Calu3 (cell line): ENCODE data around the gene PLCD3. TPM values are rescaled to one million over a fixed set of nuclear protein-coding genes. Genes with fewer than 3 reads are reported as not detected.

Experiments used
- BruUV-seq: library from RNA; stranded (reverse); fragments of 400-500 nt; replicated peaks from 2 replicates; lab custom pipeline; 2021; lab: Mats Ljungman, UMichigan
- CTCF ChIA-PET: fragments of 300-600 bp; sonication (Branson Sonifier 250); formaldehyde crosslinking; loops from one replicate; lab custom pipeline; 2022; ENCODE audit warnings: antibody characterized with exemption; lab: Charles Lee
- DNase-seq: peaks from one replicate; pipeline ENCODE4 v3.0.0; 2022
- H3K27ac Mint-ChIP-seq: one replicate; pipeline ENCODE4 v1.8.0; 2022; ENCODE audit warnings: mixed read lengths; ENCODE audit not compliant: unreplicated experiment
- H3K27me3 Mint-ChIP-seq: one replicate; pipeline ENCODE4 v1.8.0; 2022; ENCODE audit warnings: mixed read lengths; ENCODE audit not compliant: unreplicated experiment
- H3K36me3 Mint-ChIP-seq: one replicate; pipeline ENCODE4 v1.8.0; 2022; ENCODE audit warnings: mild to moderate bottlenecking, moderate library complexity, mixed read lengths; ENCODE audit not compliant: insufficient read depth, unreplicated experiment
- H3K4me1 Mint-ChIP-seq: one replicate; pipeline ENCODE4 v1.8.0; 2022; ENCODE audit warnings: mild to moderate bottlenecking, low read depth, mixed read lengths; ENCODE audit not compliant: unreplicated experiment
- H3K4me3 Mint-ChIP-seq: one replicate; pipeline ENCODE4 v1.8.0; 2022; ENCODE audit warnings: mild to moderate bottlenecking, low read depth, moderate library complexity, mixed read lengths; ENCODE audit not compliant: unreplicated experiment
- H3K9me3 Mint-ChIP-seq: one replicate; pipeline ENCODE4 v1.8.0; 2022; ENCODE audit warnings: low read depth, mixed read lengths; ENCODE audit not compliant: unreplicated experiment
- intact Hi-C: fragments of 100-400 bp; cut with micrococcal nuclease; formaldehyde crosslinking; loops from one replicate; pipeline ENCODE4 v1.10.0; 2022; ENCODE audit not compliant: unreplicated experiment
- total RNA-seq: library from RNA; stranded (reverse); gene quantifications from 2 replicates; pipeline ENCODE4 v1.2.3, GENCODE V29; 2022
- TF ChIP-seq, protein P1 (sequence below): fragments of 200-600 bp; IDR thresholded peaks from one replicate; pipeline ENCODE4 v1.8.0; 2022; ENCODE audit warnings: antibody characterized with exemption; ENCODE audit not compliant: unreplicated experiment

The PLCD3 gene
- total RNA-seq, 1 experiment from 2014 or later: 34.4 TPM

- Mint-ChIP-seq H3K9me3 (peaks cover 3% of the 10 kb centered on the region), H3K4me1 (peaks cover 31% of the 10 kb centered on the region), H3K4me3 (peak overlapping the region; percentile 15), H3K27me3 (no peaks in the 10 kb centered on the region), H3K27ac (peak overlapping the region; percentile 58), H3K36me3 (peaks cover 90% of the 10 kb centered on the region)
- TF ChIP-seq, protein P1, sequence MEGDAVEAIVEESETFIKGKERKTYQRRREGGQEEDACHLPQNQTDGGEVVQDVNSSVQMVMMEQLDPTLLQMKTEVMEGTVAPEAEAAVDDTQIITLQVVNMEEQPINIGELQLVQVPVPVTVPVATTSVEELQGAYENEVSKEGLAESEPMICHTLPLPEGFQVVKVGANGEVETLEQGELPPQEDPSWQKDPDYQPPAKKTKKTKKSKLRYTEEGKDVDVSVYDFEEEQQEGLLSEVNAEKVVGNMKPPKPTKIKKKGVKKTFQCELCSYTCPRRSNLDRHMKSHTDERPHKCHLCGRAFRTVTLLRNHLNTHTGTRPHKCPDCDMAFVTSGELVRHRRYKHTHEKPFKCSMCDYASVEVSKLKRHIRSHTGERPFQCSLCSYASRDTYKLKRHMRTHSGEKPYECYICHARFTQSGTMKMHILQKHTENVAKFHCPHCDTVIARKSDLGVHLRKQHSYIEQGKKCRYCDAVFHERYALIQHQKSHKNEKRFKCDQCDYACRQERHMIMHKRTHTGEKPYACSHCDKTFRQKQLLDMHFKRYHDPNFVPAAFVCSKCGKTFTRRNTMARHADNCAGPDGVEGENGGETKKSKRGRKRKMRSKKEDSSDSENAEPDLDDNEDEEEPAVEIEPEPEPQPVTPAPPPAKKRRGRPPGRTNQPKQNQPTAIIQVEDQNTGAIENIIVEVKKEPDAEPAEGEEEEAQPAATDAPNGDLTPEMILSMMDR: no peak
- DNase-seq: no peak
- BruUV-seq: no TSS peak
- intact Hi-C loops: no loop called here
- CTCF ChIA-PET: interaction anchor here (0.7 to 1.2 kb wide), 2 partner anchors 42 to 56 kb away, joined by 4 to 7 read pairs; partner anchors contain the start of gene ACBD4
Measured at GRCh38 chr17:45093444-45094110, 38.7 kb downstream of the PLCD3 start.

DNA sequence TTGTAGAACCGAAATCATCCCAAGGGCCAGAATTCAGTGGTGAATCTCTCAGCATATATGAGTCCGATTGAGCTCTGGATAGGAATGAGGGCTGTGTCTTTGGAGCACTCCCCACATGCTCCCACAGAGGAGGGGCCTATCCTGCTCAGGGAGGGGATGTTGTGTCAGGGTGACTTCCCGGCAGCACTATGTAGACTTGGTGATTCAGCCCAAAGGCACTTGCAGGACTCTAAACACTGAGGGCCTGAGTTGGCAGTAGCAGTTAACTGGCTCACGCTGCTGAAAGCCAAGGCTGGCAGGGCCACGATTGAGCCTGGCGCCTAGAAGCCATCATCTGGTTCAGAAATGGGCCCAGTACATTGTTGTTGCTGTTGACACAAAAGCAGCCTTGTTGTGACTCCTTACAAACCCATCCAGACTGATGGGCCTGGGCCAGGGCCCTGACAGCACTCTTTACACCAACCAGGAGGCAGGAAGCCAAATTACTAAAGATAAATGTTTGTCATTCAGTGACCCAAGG, 39.3 kb downstream of the PLCD3 start:
- TF ChIP-seq, protein P1: no peak
- CTCF ChIA-PET: interaction anchor here (0.5 to 1.2 kb wide), 3 partner anchors 41 to 172 kb away, joined by 3 to 7 read pairs (median 4); partner anchors contain the start of gene ACBD4
- H3K9me3 Mint-ChIP-seq: peaks cover 3% of the 10 kb centered on the region
- intact Hi-C loops: no loop called here
- H3K4me1 Mint-ChIP-seq: peaks cover 31% of the 10 kb centered on the region
- H3K4me3 Mint-ChIP-seq: peak overlapping the region; percentile 15
- H3K27ac Mint-ChIP-seq: peak overlapping the region; percentile 58
- no peaks in the 10 kb centered on the region for H3K27me3 Mint-ChIP-seq
- no TSS peak for BruUV-seq
- H3K36me3 Mint-ChIP-seq: peaks cover 90% of the 10 kb centered on the region
- DNase-seq: peak; percentile 85

GRCh38 chr17:45091778-45092425, 40.4 kb downstream of the PLCD3 start:
- BruUV-seq: no TSS peak
- Mint-ChIP-seq H3K9me3 (peaks cover 3% of the 10 kb centered on the region), H3K36me3 (peaks cover 90% of the 10 kb centered on the region), H3K27ac (peak overlapping the region; percentile 58), H3K27me3 (no peaks in the 10 kb centered on the region), H3K4me1 (peaks cover 31% of the 10 kb centered on the region), H3K4me3 (peak overlapping the region; percentile 30)
- CTCF ChIA-PET: interaction anchor here (0.7 kb wide), 1 partner anchor 102 kb away, joined by 4 read pairs; no protein-coding TSS in a partner anchor
- no peak for DNase-seq
- TF ChIP-seq, protein P1: no peak
- intact Hi-C loops: no loop called here

GRCh38 chr17:45090711-45091110, 41.6 kb downstream of the PLCD3 start:
- peaks cover 24% of the 10 kb centered on the region for H3K4me1 Mint-ChIP-seq
- BruUV-seq: no TSS peak
- H3K27ac Mint-ChIP-seq: no peak overlapping the region
- H3K36me3 Mint-ChIP-seq: peaks cover 90% of the 10 kb centered on the region
- no peak overlapping the region for H3K4me3 Mint-ChIP-seq
- intact Hi-C loops: no loop called here
- no peaks in the 10 kb centered on the region for H3K27me3 Mint-ChIP-seq
- peaks cover 3% of the 10 kb centered on the region for H3K9me3 Mint-ChIP-seq
- no peak for DNase-seq
- CTCF ChIA-PET: interaction anchor here (0.7 kb wide), 2 partner anchors 13 to 331 kb away, joined by 3 to 4 read pairs; no protein-coding TSS in a partner anchor
- TF ChIP-seq, protein P1: no peak
